ENCODE data around the gene TBC1D10B.

DNA sequence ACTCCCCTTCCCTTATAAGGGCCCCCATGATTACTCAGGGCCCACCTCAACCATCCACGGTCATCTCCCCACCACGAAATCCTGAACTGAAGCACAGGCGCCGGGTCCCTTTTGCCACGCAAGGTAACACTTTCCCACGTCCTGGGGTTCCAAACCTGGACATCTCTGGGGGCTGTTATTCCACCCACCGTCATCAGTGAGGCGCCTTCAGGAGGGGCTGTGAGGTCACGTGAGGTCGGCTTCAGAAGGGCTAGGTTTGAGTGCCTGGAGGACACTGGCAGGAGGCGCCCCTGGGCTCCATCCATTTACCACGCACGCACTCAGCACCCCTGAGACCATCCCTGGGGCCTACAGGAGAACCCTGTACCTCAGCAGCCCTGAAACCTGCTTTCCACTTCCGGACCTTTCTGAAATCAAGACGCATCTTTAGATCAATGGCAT is 19.3 kb downstream of the TBC1D10B start:
- TF ChIP-seq CTCF (IDR thresholded peaks at IDR 0.05) = no peak
- TF ChIP-seq POLR2A (IDR thresholded peaks at IDR 0.05) = no peak
- no peak for TF ChIP-seq EP300 (IDR thresholded peaks at IDR 0.05)
- no peak for TF ChIP-seq POLR2AphosphoS5 (IDR thresholded peaks at IDR 0.05)
